HepG2 (cell line): ENCODE results near the gene OTX1. TPM values are rescaled to one million over a fixed set of nuclear protein-coding genes. Genes with fewer than 3 reads are reported as not detected.

Experiments used
- ATF3 ChIP-seq: sonication (generic); formaldehyde crosslinking; IDR thresholded peaks from 2 replicates; pipeline ENCODE4 v1.4.0; 2020; ENCODE audit warnings: missing genetic modification reagents
- FUBP1 ChIP-seq: sonication (generic); formaldehyde crosslinking; IDR thresholded peaks from 2 replicates; pipeline ENCODE4 v1.5.1; 2020; ENCODE audit warnings: missing genetic modification reagents, mild to moderate bottlenecking, borderline replicate concordance
- HINFP ChIP-seq: sonication (generic); formaldehyde crosslinking; IDR thresholded peaks from 2 replicates; pipeline ENCODE4 v1.4.0; 2020; ENCODE audit warnings: low read depth, mild to moderate bottlenecking, missing genetic modification reagents
- HMGXB4 ChIP-seq, 2 experiments: sonication (generic) in 1 of 2; formaldehyde crosslinking in 1 of 2; IDR thresholded peaks; 2 replicates each; pipeline versions ENCODE4 v1.4.0 to v1.6.1; 2018 to 2020; ENCODE audit warnings: missing genetic modification reagents in 2 of 2, borderline replicate concordance in 1 of 2, low read depth in 1 of 2, mild to moderate bottlenecking in 1 of 2, missing biosample characterization in 1 of 2
- KAT8 ChIP-seq: IDR thresholded peaks from 2 replicates; pipeline ENCODE4 v1.6.1; 2016; ENCODE audit warnings: missing genetic modification reagents, missing compliant biosample characterization
- SNRNP70 ChIP-seq: fragments of 200-400 bp; formaldehyde crosslinking; IDR thresholded peaks from 2 replicates; pipeline ENCODE4 v1.6.1; 2017; ENCODE audit warnings: mild to moderate bottlenecking, low read depth, low read length, moderate library complexity
- USF2 ChIP-seq, 2 experiments: sonication (generic) in 1 of 2; formaldehyde crosslinking in 1 of 2; IDR thresholded peaks; 2 replicates each; pipeline versions ENCODE4 v1.5.1 to v1.6.1; 2011 to 2020; ENCODE audit warnings: borderline replicate concordance in 1 of 2, low read depth in 1 of 2, low read length in 1 of 2, mild to moderate bottlenecking in 1 of 2, missing genetic modification reagents in 1 of 2, moderate library complexity in 1 of 2
- ZNF432 ChIP-seq: sonication (generic); formaldehyde crosslinking; IDR thresholded peaks from 2 replicates; pipeline ENCODE4 v1.5.0; 2020; ENCODE audit warnings: missing genetic modification reagents, mild to moderate bottlenecking, borderline replicate concordance
- ZNF572 ChIP-seq: sonication (generic); formaldehyde crosslinking; IDR thresholded peaks from 2 replicates; pipeline ENCODE4 v1.5.1; 2020; ENCODE audit warnings: mild to moderate bottlenecking, missing genetic modification reagents
- ZNF607 ChIP-seq: sonication (generic); formaldehyde crosslinking; IDR thresholded peaks from 2 replicates; pipeline ENCODE4 v1.5.1; 2020; ENCODE audit warnings: missing genetic modification reagents, mild to moderate bottlenecking, borderline replicate concordance
- ZNF841 ChIP-seq: sonication (generic); formaldehyde crosslinking; IDR thresholded peaks from 2 replicates; pipeline ENCODE4 v1.8.1; 2023; ENCODE audit warnings: missing genetic modification reagents, borderline replicate concordance
- polyA plus RNA-seq, 8 experiments: library from polyadenylated mRNA; depleted of rRNA in 3 of 8; stranded (reverse) in 7 of 8; unstranded in 1 of 8; fragments of >200 nt; fragmentation: Illumina TruSeq in 4 of 8; extraction: Trizol in 4 of 8; gene quantifications; 2 replicates each; pipeline versions ENCODE4 v1.2.1 to v1.2.3, GENCODE V29; 2011 to 2016; ENCODE audit warnings: low read depth in 4 of 8, missing spikeins in 1 of 8, mixed read lengths in 1 of 8; ENCODE audit not compliant: insufficient read depth in 1 of 8
- total RNA-seq, 5 experiments: library from RNA; depleted of rRNA; stranded (reverse); fragments of >200 nt; fragmentation: Illumina TruSeq; extraction: Trizol; gene quantifications; 2 replicates each; pipeline ENCODE4 v1.2.3, GENCODE V29; 2016; ENCODE audit warnings: low read depth in 1 of 5
- TF ChIP-seq, protein P1 (sequence below), 2 experiments: fragments of 450-650 bp in 1 of 2; sonication (generic) in 1 of 2; formaldehyde crosslinking; IDR thresholded peaks; 2 replicates each; pipeline versions ENCODE4 v1.5.0 to v1.8.0; 2020 to 2022; ENCODE audit warnings: mild to moderate bottlenecking in 1 of 2, missing genetic modification reagents in 1 of 2
- TF ChIP-seq, protein P2 (sequence below): IDR thresholded peaks from 2 replicates; pipeline ENCODE4 v1.6.1; 2016

OTX1 gene
- total and polyA plus RNA-seq, 2 of the 13 experiments (the other 11 are each of a cell fraction or from before 2014, with no cell fraction given): 1.0 to 5.0 TPM

GRCh38 chr2:63051042-63051794 lies 588 bp downstream of the OTX1 start (continued):
- TF ChIP-seq FUBP1 (0 out of 2 replicates have a peak, but pooled peaks have one; percentile 11), ZNF607 (CRISPR knock-in tag) (peak; percentile 50; the same call in 1 of the 2 replicates), KAT8 (CRISPR knock-in tag) (peak; percentile 8; the same call in 1 of the 2 replicates), ZNF572 (CRISPR knock-in tag) (no peak), HINFP (no peak), ATF3 (CRISPR knock-in tag) (no peak), SNRNP70 (no peak), ZNF432 (CRISPR knock-in tag) (no peak), ZNF841 (CRISPR knock-in tag) (no peak), USF2 (IDR thresholded peaks at IDR 0.05; ENCODE audit: low read depth, low read length) (no peak), USF2 (CRISPR knock-in tag; IDR thresholded peaks at IDR 0.05; ENCODE audit: borderline replicate concordance) (0 out of 2 replicates have a peak, but pooled peaks have one; percentile 3), HMGXB4 (CRISPR knock-in tag; IDR thresholded peaks at IDR 0.05; ENCODE audit: borderline replicate concordance in 1 of 2, low read depth in 1 of 2) (no peak)
- TF ChIP-seq, protein P1, sequence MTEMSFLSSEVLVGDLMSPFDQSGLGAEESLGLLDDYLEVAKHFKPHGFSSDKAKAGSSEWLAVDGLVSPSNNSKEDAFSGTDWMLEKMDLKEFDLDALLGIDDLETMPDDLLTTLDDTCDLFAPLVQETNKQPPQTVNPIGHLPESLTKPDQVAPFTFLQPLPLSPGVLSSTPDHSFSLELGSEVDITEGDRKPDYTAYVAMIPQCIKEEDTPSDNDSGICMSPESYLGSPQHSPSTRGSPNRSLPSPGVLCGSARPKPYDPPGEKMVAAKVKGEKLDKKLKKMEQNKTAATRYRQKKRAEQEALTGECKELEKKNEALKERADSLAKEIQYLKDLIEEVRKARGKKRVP (CRISPR knock-in tag; IDR thresholded peaks at IDR 0.05): peak in 1 of 2 experiments; percentile 38; a peak in 1 of 4 replicates
- TF ChIP-seq, protein P2, sequence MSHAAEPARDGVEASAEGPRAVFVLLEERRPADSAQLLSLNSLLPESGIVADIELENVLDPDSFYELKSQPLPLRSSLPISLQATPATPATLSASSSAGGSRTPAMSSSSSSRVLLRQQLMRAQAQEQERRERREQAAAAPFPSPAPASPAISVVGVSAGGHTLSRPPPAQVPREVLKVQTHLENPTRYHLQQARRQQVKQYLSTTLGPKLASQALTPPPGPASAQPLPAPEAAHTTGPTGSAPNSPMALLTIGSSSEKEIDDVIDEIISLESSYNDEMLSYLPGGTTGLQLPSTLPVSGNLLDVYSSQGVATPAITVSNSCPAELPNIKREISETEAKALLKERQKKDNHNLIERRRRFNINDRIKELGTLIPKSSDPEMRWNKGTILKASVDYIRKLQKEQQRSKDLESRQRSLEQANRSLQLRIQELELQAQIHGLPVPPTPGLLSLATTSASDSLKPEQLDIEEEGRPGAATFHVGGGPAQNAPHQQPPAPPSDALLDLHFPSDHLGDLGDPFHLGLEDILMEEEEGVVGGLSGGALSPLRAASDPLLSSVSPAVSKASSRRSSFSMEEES: no peak
